Measurements from ENCODE around the gene XPR1.

GRCh38 chr1:180745098-180745497 is 113.3 kb downstream of the XPR1 start:
- TF ChIP-seq CTCF (conservative IDR thresholded peaks at IDR 0.05; ENCODE audit: low read depth, low read length) (no peak), EZH2 (IDR thresholded peaks at IDR 0.05; ENCODE audit: borderline replicate concordance, low read depth, low read length, poor library complexity, severe bottlenecking) (no peak)
